ENCODE data around the gene UTF1. TPM values are rescaled to one million over a fixed set of nuclear protein-coding genes. Genes with fewer than 3 reads are reported as not detected.

The UTF1 gene
- total RNA-seq, 1 donor from 2014 or later: 0.61 TPM

- TF ChIP-seq CTCF (IDR thresholded peaks at IDR 0.05; ENCODE audit: partially characterized antibody, unreplicated experiment): no peak
- no peaks in the 10 kb centered on the region for H3K36me3 Mint-ChIP-seq (ENCODE audit: unreplicated experiment)
- peaks cover 4% of the 10 kb centered on the region for H3K4me1 Mint-ChIP-seq (ENCODE audit: low read depth, unreplicated experiment)
- no peak overlapping the region for H3K4me3 Mint-ChIP-seq (ENCODE audit: unreplicated experiment)
- H3K9me3 Mint-ChIP-seq (ENCODE audit: unreplicated experiment): peaks cover 4% of the 10 kb centered on the region
- no peak overlapping the region for H3K27ac Mint-ChIP-seq (ENCODE audit: unreplicated experiment)
- peaks cover 7% of the 10 kb centered on the region for H3K27me3 Mint-ChIP-seq (ENCODE audit: unreplicated experiment)
- DNase-seq: no peak
Observed at GRCh38 chr10:133253361-133253955, 23.4 kb downstream of the UTF1 start.

GRCh38 chr10:133254421-133255120 is 24.6 kb downstream of the UTF1 start:
- H3K27ac Mint-ChIP-seq (ENCODE audit: unreplicated experiment): peak overlapping the region; percentile 10
- no peak for TF ChIP-seq CTCF (IDR thresholded peaks at IDR 0.05; ENCODE audit: partially characterized antibody, unreplicated experiment)
- H3K4me3 Mint-ChIP-seq (ENCODE audit: unreplicated experiment): no peak overlapping the region
- H3K36me3 Mint-ChIP-seq (ENCODE audit: unreplicated experiment): no peaks in the 10 kb centered on the region
- H3K27me3 Mint-ChIP-seq (ENCODE audit: unreplicated experiment): peaks cover 9% of the 10 kb centered on the region
- DNase-seq: no peak
- peaks cover 4% of the 10 kb centered on the region for H3K9me3 Mint-ChIP-seq (ENCODE audit: unreplicated experiment)
- peaks cover 5% of the 10 kb centered on the region for H3K4me1 Mint-ChIP-seq (ENCODE audit: low read depth, unreplicated experiment)

DNA sequence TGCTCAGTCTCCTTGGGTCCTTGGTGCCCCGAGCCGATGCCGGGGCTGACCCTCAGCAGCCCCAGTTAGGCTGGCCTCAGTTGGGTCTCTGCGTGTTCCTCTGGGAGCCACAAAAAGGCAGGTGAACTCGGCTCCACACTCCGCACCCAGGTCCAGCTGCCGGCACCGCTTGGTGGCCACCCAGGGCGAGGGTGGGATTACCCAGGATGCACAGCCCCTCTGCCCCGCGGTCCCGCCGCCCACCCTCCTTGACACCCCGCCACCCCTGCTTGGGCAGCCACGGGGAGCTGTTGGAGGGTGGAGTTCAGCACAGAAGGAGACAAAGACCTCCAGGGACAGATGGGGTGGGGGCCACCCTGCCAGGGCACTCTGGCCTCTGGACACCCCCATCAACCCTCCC is 25.3 kb downstream of the UTF1 start:
- peaks cover 6% of the 10 kb centered on the region for H3K27me3 Mint-ChIP-seq (ENCODE audit: unreplicated experiment)
- H3K4me3 Mint-ChIP-seq (ENCODE audit: unreplicated experiment): no peak overlapping the region
- H3K36me3 Mint-ChIP-seq (ENCODE audit: unreplicated experiment): no peaks in the 10 kb centered on the region
- TF ChIP-seq CTCF (IDR thresholded peaks at IDR 0.05; ENCODE audit: partially characterized antibody, unreplicated experiment): no peak
- peaks cover 4% of the 10 kb centered on the region for H3K9me3 Mint-ChIP-seq (ENCODE audit: unreplicated experiment)
- no peak for DNase-seq
- no peak overlapping the region for H3K27ac Mint-ChIP-seq (ENCODE audit: unreplicated experiment)
- peaks cover 7% of the 10 kb centered on the region for H3K4me1 Mint-ChIP-seq (ENCODE audit: low read depth, unreplicated experiment)

DNA sequence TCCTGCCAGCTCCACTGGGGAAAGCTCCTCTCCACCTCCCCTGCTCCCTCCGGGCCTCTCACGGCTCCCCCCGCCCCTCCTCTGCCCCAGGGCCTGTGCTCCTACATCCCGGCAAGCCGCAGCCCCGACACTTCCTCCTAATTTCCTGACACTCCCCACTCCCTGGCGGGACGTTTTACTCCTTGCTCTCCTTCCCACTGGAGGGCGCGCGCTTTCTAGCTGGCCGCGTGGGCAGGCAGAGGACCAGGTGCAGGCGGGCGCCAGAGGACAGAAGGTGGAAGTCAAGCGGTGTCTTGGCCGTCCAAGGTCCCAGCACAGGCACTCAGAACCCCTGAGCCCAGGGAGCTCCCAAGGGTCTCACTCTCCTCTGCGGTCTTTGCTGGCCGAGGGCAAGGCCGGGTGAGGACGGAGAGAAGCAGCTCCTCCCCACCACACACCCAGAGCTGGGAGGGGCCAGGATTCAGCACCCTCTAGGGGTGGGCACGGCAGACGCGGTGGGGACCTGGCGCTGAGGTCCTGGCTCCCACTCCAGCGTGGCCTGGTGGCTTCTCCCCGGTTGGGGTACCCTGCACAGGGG is 27.6 kb downstream of the UTF1 start:
- Mint-ChIP-seq H3K27ac (ENCODE audit: unreplicated experiment) (no peak overlapping the region), H3K4me1 (ENCODE audit: low read depth, unreplicated experiment) (peaks cover 10% of the 10 kb centered on the region), H3K27me3 (ENCODE audit: unreplicated experiment) (peaks cover 4% of the 10 kb centered on the region), H3K4me3 (ENCODE audit: unreplicated experiment) (no peak overlapping the region), H3K36me3 (ENCODE audit: unreplicated experiment) (no peaks in the 10 kb centered on the region), H3K9me3 (ENCODE audit: unreplicated experiment) (peaks cover 2% of the 10 kb centered on the region)
- peak; percentile 51 for DNase-seq
- TF ChIP-seq CTCF (IDR thresholded peaks at IDR 0.05; ENCODE audit: partially characterized antibody, unreplicated experiment): no peak
